HEK293T (cell line): ENCODE data around the gene SHISA9.

Experiments used
- ARNT ChIP-seq: fragments of 450-650 bp; IDR thresholded peaks from 2 replicates; pipeline ENCODE4 v1.6.1; 2017; ENCODE audit warnings: mild to moderate bottlenecking
- CTBP1 ChIP-seq: fragments of 450-650 bp; IDR thresholded peaks from 2 replicates; pipeline ENCODE4 v1.6.1; 2016; ENCODE audit warnings: borderline replicate concordance
- ELF4 ChIP-seq: fragments of 450-650 bp; IDR thresholded peaks from 2 replicates; pipeline ENCODE4 v1.6.1; 2017; ENCODE audit warnings: antibody characterized with exemption
- FOXA1 ChIP-seq: fragments of 450-650 bp; IDR thresholded peaks from 2 replicates; pipeline ENCODE4 v1.6.1; 2016; ENCODE audit warnings: mild to moderate bottlenecking
- FOXK2 ChIP-seq: fragments of 450-650 bp; IDR thresholded peaks from 2 replicates; pipeline ENCODE4 v1.6.1; 2016; ENCODE audit warnings: mild to moderate bottlenecking
- FOXM1 ChIP-seq: fragments of 450-650 bp; IDR thresholded peaks from 2 replicates; pipeline ENCODE4 v1.6.1; 2017; ENCODE audit warnings: mild to moderate bottlenecking, borderline replicate concordance
- L3MBTL2 ChIP-seq: fragments of 450-650 bp; conservative IDR thresholded peaks from 2 replicates; pipeline ENCODE4 v1.6.1; 2016; ENCODE audit warnings: mild to moderate bottlenecking
- LEF1 ChIP-seq: fragments of 450-650 bp; IDR thresholded peaks from 2 replicates; pipeline ENCODE4 v1.6.1; 2017; ENCODE audit warnings: mild to moderate bottlenecking, borderline replicate concordance
- SP1 ChIP-seq: fragments of 450-650 bp; IDR thresholded peaks from 2 replicates; pipeline ENCODE4 v1.6.1; 2017
- SUZ12 ChIP-seq: fragments of 450-650 bp; IDR thresholded peaks from 2 replicates; pipeline ENCODE4 v1.6.1; 2016; ENCODE audit warnings: mild to moderate bottlenecking
- TARDBP ChIP-seq: fragments of 450-650 bp; IDR thresholded peaks from 2 replicates; pipeline ENCODE4 v1.6.1; 2016
- ZNF384 ChIP-seq: fragments of 450-650 bp; IDR thresholded peaks from 2 replicates; pipeline ENCODE4 v1.6.1; 2016
- TF ChIP-seq, protein P1 (sequence below): fragments of 450-650 bp; IDR thresholded peaks from 2 replicates; pipeline ENCODE4 v1.6.1; 2016

GRCh38 chr16:13171313-13171712 is 269.9 kb downstream of the SHISA9 start:
- TF ChIP-seq FOXM1 (no peak), FOXA1 (no peak), FOXK2 (no peak), TARDBP (no peak), LEF1 (no peak), SUZ12 (no peak), ZNF384 (no peak), ARNT (no peak), ELF4 (no peak), L3MBTL2 (no peak), SP1 (no peak), CTBP1 (no peak)
- TF ChIP-seq, protein P1, sequence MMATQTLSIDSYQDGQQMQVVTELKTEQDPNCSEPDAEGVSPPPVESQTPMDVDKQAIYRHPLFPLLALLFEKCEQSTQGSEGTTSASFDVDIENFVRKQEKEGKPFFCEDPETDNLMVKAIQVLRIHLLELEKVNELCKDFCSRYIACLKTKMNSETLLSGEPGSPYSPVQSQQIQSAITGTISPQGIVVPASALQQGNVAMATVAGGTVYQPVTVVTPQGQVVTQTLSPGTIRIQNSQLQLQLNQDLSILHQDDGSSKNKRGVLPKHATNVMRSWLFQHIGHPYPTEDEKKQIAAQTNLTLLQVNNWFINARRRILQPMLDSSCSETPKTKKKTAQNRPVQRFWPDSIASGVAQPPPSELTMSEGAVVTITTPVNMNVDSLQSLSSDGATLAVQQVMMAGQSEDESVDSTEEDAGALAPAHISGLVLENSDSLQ: no peak
